Hematopoietic multipotent progenitor cell treated with erythropoietin and hydrocortisone succinate and interleukin-3 and kit ligand, for 17 days (in vitro differentiated cells): Measurements from ENCODE around the gene EPHB1.
"Not testable (repeated sequence)": the region's sequence is repeated elsewhere in the genome, so short reads cannot be mapped to it uniquely, and the experiment has no call there.

Source experiments
- DNase-seq: peaks from one replicate; pipeline ENCODE4 v3.0.0-alpha.2; 2015; ENCODE audit warnings: low spot score

Gene EPHB1

GRCh38 chr3:134777341-134777740 lies 17.7 kb upstream of the EPHB1 start:
- no peak for DNase-seq

GRCh38 chr3:134788283-134788682 lies 6.8 kb upstream of the EPHB1 start:
- not testable (repeated sequence) for DNase-seq

- no peak for DNase-seq
Observed at GRCh38 chr3:134790065-134790464, 5.0 kb upstream of the EPHB1 start.

- DNase-seq = no peak
Observed at GRCh38 chr3:134791992-134792391, 3.1 kb upstream of the EPHB1 start.

GRCh38 chr3:134792700-134793099 lies 2.4 kb upstream of the EPHB1 start:
- DNase-seq = no peak

GRCh38 chr3:134793562-134793961 lies 1.5 kb upstream of the EPHB1 start:
- DNase-seq = no peak

- no peak for DNase-seq
Observed at GRCh38 chr3:134794323-134794722, 737 bp upstream of the EPHB1 start.

- DNase-seq = no peak
Observed at GRCh38 chr3:134795746-134796280, 753 bp downstream of the EPHB1 start.

GRCh38 chr3:134796281-134797056 lies 1.4 kb downstream of the EPHB1 start:
- no peak for DNase-seq

- DNase-seq = no peak
Observed at GRCh38 chr3:134797057-134797740, 2.1 kb downstream of the EPHB1 start.

GRCh38 chr3:134797741-134798451 lies 2.8 kb downstream of the EPHB1 start:
- DNase-seq = no peak

GRCh38 chr3:134798681-134799311 lies 3.7 kb downstream of the EPHB1 start:
- no peak for DNase-seq

- DNase-seq = no peak
Observed at GRCh38 chr3:134799393-134799792, 4.3 kb downstream of the EPHB1 start.

- no peak for DNase-seq
Observed at GRCh38 chr3:134801204-134801958, 6.3 kb downstream of the EPHB1 start.

GRCh38 chr3:134802428-134803050 lies 7.5 kb downstream of the EPHB1 start:
- DNase-seq = no peak

- no peak for DNase-seq
Observed at GRCh38 chr3:134803051-134803505, 8.0 kb downstream of the EPHB1 start.

GRCh38 chr3:134803652-134804051 lies 8.6 kb downstream of the EPHB1 start:
- no peak for DNase-seq

- DNase-seq = no peak
Observed at GRCh38 chr3:134804508-134805480, 9.7 kb downstream of the EPHB1 start.

- no peak for DNase-seq
Observed at GRCh38 chr3:134807189-134807588, 12.1 kb downstream of the EPHB1 start.

GRCh38 chr3:134808835-134809234 lies 13.8 kb downstream of the EPHB1 start:
- no peak for DNase-seq
